Measurements from ENCODE around the gene ILDR2.
A peak's percentile ranks its signal among the peaks of the same experiment; 100 is the strongest.

Gene ILDR2

DNA sequence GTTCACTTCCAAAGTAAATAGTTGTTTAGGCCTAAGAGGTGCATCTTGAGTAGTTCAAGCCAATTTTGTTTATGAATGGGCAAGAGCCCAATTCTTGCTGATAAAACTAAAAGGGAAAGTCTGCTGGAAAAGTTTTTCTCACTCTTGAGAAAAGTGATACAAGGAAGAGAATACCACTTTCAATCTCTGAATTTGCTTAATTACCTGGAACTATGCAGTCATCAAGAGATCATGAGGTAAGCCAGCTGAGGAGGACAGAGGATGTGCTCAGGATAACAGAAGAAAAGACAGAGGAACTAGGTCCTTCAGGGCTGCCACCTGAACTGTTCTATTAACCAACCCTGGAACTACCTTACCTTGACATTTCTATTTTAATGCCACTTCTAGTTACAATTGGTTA lies 42.2 kb downstream of the ILDR2 start:
- DNase-seq (ENCODE audit: low read depth) = no peak
- no peak overlapping the region for H3K4me3 ChIP-seq (ENCODE audit: low read depth, low read length)

DNA sequence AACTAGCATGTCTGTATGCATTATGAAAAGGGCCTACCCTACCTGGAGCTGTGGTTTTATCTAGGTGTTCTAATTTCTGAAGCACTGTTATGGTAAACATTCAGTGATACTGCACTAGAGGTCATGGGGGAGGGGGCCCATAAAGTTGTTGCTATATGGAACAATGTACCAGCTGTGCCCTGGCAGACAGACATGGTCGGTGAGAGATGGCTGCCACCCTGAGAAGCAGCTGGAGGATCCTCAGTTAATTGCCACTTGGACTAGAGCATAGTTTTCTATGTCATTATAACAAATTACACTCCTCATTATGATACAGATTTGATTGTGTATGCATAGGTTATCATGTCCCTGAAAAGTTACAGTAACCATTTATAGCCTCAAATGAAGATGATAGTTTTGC lies 45.4 kb downstream of the ILDR2 start:
- no peak overlapping the region for H3K4me3 ChIP-seq (ENCODE audit: low read depth, low read length)
- DNase-seq (ENCODE audit: low read depth) = no peak

DNA sequence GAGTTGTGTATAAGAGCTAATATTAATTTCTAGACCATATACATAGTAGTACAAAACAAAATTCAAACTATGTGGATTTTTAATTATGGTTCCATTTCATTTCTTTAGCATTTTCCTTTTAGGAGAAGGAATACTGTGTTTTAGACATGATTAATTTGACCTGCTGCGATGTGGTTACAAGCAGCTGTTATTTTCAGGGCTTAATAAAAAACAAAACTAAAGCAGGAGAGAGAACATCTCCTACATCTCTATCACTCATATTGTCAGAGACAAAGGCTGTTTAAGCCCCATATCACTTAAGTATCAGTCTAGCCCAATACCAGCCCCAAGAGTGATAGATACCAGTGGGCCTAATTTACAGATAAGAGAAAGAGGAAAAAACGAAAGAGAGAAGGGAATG lies 47.6 kb downstream of the ILDR2 start:
- no peak for DNase-seq (ENCODE audit: low read depth)
- H3K4me3 ChIP-seq (ENCODE audit: low read depth, low read length) = no peak overlapping the region

DNA sequence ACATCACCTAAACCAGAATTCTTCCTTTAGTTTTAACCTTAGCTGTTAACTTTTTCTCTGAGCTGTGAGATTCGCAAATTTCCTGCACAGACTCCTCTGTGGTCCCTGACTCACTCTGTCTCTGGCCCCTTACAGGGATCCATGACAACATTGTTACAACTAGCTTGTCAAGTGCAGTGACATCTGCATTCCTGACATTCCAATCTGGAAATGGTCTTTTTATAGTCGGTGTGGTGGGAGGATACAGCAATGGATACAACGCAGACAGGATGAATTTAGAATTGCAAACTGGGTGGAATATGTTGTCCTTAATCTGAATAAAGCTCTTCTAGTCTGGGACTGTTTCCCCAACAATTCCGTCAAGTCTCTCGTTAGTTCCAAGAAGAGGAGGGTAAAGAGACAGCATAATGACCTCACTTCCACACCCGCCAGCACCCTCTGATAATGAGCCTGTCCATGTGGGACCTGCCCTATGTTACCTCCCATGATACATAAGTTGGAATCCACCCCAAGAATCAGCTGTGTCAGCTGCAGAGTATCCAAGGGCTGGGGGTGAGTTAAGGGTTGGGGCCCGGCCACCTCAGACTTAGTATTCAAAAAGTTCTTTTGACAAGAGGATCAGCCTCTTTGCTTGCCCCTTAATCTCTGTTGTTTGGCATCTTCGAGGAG lies 49.4 kb downstream of the ILDR2 start:
- DNase-seq (ENCODE audit: low read depth) = peak; percentile 13

DNA sequence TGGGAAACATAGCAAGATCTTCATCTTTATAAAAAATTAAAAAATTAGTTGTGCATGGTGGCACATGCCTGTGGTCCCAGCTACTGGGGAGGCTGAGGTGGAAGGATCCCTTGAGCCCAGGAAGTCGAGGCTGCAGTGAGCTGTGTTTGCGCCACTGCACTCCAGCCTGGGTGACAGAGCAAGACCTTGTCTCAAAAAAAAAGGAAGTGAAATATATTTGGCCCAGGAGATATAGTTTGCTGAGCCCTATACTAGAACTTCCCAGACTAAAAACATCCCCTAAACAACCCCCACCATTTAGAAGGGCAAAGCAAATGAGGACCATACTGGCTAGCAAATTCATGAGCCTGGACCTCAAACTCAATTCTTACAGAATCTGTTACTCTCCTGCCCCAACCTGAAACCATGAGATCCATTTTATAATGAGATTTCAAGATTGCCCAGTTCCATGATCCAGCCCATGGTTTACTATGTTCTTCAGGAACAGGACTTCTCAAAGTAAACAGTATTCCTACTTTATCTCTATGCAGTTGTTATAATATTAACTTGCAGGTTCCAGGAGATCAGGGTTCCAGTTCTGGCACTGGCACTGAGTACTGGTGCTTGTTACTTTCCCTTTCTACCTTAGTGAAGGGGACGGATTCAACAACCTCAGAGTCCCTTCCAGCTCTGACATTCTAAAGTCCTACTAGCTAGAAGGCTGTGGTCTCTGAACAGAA lies 50.4 kb downstream of the ILDR2 start:
- no peak for DNase-seq (ENCODE audit: low read depth)
- no peak overlapping the region for H3K4me3 ChIP-seq (ENCODE audit: low read depth, low read length)

More for the DNA sequence above, 49.4 kb downstream of the ILDR2 start:
- no peak overlapping the region for H3K4me3 ChIP-seq (ENCODE audit: low read depth, low read length)

DNA sequence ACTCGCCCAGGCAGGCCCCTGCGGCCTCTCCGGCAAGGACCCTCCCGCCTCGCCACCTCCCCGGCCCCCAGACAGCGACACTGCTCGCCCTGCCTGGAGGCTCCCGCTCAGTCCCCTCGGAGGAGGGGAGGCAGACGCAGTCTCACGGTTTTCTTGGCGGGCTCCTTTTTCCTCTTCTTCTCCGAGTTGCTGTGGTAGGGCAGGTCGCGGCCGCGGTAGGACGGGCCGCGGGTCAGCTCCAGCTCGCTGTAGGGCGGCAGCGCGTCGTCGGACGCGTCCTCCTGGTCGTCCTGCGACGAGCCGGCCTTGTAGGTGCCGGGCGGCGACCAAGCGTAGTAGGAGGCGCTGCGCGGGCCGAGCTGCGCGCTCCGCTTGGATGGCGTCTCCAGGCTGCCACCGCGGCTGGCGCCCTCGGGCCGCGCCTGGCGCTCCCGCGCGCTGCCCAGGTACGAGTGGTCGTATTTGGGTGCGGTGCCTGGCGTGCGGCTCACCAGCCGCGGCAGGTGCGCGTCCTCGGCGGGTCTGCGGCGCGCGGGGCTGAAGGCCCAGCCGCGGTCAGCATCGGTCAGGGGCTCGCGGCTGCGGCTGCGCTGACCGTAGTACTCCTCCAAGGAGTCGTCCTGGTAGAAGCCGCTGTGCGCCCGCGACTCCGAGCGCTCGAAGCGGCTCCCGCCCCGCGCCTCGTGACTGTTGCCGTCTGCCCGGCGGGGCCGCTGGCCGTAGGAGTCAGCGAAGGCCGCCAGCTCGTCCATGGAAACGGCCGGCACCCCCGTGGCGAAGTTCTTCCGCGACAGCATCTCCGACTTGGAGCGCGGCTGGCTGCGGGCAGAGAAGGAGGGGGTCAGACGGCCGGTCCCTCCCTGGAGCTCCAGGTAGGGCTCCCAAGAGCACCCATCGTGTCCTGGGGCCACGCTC lies 54.5 kb downstream of the ILDR2 start:
- H3K4me3 ChIP-seq (ENCODE audit: low read depth, low read length) = peak overlapping the region; percentile 15

DNA sequence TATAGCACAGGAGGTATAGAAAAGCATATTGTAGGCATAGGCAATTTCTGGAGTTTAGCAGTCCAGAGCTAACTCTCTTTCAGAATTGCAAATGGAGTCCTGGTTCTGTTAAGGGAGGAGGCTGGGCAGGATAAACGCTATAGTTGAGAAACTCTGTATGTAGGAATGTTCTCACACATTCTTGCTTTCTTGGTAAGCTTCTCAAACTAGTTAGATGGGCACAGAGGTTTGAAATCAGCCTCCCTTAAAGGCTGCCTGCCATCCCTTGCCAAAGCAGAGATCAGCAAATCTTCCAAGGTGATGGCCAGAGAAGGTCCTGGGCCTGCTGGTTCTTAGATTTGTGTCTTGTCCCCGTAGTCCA lies 56.4 kb downstream of the ILDR2 start:
- no peak for DNase-seq (ENCODE audit: low read depth)
- no peak overlapping the region for H3K4me3 ChIP-seq (ENCODE audit: low read depth, low read length)

More for the DNA sequence above, 54.5 kb downstream of the ILDR2 start:
- no peak for DNase-seq (ENCODE audit: low read depth)

DNA sequence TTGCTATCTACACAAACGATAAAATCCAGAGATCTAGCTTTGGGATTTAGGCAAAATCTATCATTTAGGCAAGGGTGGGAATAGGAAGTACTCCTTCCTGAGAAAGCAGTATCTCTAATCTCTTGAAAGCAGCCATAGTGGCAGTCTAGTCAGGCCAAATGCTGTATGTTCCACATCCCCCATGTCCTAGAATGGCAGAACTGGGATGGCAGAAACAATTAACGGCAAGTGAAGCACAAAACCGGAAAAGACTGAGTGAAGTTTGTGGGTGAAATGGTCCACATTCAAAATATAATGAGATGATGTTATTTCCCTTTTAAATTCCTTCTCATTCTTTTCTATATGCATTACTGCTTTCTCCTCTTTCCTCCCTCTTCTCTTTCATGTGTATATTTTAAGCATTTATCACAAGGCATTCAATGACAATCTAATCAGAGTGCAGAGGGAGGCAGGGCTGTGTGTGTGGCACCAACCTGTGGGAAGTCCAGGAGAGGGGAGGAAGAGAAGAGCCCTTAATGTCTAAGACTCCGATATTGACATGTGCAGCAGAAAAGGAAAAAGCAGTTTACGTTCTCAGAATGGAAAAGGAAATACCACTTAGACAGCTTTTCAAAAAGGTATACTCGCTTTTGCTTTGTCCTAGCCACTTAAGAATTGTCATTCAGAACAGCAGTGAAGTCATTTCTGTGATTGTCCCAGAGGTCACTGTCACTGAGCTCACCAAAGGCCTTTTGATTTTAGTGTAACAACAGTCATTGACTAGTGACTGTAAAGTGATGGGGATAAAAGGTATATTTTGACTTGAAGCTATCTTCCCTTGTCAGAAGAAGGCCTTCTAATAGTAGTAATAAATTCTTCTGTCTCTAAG lies 57.0 kb downstream of the ILDR2 start:
- DNase-seq (ENCODE audit: low read depth) = no peak

DNA sequence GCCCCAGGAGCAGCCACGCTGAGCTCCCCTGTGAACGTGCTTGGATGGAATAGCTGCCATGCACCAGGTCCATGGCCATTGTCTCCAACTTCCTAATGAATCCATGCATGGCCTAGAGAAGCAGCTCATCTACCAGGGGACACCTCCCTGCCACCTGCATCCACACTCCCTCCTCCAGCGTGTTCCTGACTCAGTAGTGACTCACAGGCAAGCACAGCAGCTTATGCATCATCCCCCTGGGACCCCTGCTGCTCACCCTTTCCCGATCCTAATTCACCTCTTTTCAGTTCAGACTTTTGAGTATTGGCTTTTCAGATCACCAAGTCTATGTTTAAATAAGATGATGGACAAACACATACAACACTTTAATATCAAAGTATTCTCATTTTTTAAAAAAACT lies 59.4 kb downstream of the ILDR2 start:
- H3K4me3 ChIP-seq (ENCODE audit: low read depth, low read length) = no peak overlapping the region
- peak; percentile 20 for DNase-seq (ENCODE audit: low read depth)

More for the DNA sequence above, 57.0 kb downstream of the ILDR2 start:
- H3K4me3 ChIP-seq (ENCODE audit: low read depth, low read length) = no peak overlapping the region

DNA sequence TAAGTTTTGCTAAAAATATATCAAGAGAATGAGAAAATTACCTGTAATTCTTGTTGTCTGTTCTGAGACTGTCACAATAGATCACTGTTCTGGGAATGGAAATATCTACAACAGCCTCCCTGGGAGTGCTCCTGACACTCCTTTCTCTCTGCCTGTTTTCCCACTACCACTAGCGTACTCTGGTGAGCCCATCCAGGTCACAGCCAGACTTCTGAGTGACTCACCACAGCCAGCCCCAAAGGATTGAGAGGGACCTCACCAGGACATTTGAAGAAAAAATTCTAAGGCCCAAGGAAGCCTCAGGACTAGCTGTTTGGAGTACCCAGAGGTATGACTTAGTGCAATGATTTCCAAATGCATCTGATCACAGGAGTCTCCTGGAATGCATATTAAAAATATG lies 60.3 kb downstream of the ILDR2 start:
- no peak overlapping the region for H3K4me3 ChIP-seq (ENCODE audit: low read depth, low read length)
- no peak for DNase-seq (ENCODE audit: low read depth)

DNA sequence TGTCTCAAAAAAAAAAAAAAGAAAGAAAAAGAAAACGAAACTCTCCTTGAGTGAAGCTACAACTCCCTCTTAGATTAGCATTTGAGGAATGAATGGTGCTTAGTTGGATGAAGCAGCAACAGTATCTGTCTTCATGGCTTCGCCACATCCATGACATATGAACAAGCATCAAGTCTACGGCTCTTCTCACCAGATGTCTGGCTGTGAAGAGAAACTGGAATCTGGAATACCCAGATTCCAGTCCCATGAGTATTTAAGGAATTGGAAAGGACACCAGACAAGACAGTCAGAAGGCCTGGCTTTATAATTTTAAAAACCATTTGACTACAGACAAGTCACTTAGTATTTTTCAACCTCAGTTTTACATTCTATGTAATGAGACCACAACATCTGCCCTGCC lies 61.2 kb downstream of the ILDR2 start:
- DNase-seq (ENCODE audit: low read depth) = no peak
- no peak overlapping the region for H3K4me3 ChIP-seq (ENCODE audit: low read depth, low read length)

DNA sequence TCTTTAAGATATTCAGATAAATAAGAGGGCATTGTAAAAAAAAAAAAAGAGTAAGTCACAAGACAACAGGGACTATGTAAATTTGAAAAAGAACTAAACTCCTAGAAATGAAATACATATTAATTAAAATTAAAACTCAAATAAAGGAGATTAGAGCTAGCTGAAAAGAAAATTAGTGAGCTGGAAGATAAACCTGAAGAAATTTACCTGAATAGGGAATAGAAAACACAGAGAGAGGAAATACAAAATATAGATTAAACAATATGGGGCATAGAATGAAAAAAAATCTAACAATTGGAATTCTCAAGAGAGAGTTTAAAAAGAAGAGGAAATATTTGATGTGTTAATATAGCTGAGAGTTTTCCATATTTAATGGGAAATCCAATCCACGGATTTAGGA lies 63.7 kb downstream of the ILDR2 start:
- no peak for DNase-seq (ENCODE audit: low read depth)
- H3K4me3 ChIP-seq (ENCODE audit: low read depth, low read length) = no peak overlapping the region

DNA sequence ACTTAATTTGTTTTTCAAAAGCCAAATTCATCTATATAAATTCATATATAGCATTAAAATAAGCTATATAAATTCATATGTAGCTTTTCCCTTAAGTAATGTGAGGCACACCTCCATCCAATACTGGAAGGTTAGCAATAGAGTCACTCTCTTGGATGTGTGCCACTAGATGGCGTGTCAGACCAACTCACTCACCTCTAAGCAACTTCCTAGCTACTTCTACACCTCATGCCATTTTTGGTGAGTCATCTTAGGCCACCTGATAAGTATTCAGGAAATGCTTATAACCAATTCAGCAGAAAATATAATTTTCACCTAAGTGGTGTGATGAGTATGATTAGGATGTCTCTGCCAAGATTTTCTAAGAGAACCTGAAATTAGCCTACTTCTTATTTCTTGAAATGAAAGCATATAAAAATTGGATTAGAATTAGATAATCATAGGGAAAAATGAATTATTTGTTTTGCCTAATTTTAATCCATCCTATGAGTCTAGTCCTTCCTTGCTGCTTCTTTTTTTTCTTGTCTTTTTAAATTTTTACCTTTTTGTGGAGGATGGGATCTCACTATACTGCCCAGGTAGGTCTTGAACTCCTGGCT lies 64.8 kb downstream of the ILDR2 start:
- H3K4me3 ChIP-seq (ENCODE audit: low read depth, low read length) = no peak overlapping the region
- peak; percentile 34 for DNase-seq (ENCODE audit: low read depth)

DNA sequence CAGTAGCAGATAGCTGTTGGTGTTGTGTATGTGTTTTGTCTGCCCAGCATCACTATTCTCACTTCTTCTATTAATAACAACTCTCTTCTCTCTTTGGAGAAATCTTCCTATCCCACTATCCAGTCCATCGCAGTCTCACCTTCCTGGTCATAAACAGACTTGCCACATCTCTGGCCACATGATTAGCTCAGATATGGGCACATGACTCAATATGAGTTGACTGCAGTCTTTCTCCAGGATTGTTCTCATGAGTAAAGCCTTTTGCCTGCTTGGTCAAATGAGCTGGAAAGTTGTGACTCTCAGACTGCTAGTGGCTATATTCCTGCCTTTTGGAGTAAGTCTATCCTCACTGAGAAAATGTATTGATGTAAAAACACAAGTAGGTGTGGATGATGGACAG lies 66.4 kb downstream of the ILDR2 start:
- DNase-seq (ENCODE audit: low read depth) = no peak
- no peak overlapping the region for H3K4me3 ChIP-seq (ENCODE audit: low read depth, low read length)

DNA sequence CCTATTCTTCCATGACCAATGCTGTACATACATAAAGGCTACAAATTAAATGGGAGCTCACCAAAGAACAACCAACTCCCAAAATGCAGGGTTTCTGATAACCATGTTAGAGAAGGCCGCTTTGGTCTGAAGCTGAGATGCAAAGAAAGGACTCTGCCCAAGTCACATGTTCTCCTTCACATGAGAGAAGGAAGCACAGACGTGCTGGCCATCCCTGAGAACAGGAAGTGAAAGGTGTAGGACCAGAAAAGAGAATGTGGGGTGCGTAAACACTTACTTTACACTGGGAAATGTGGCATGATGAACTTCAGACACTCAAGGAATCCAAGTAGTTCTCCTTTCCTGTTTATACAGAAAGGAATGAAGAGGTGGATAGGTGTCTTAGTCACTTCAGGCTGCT lies 67.6 kb downstream of the ILDR2 start:
- H3K4me3 ChIP-seq (ENCODE audit: low read depth, low read length) = no peak overlapping the region
- no peak for DNase-seq (ENCODE audit: low read depth)

DNA sequence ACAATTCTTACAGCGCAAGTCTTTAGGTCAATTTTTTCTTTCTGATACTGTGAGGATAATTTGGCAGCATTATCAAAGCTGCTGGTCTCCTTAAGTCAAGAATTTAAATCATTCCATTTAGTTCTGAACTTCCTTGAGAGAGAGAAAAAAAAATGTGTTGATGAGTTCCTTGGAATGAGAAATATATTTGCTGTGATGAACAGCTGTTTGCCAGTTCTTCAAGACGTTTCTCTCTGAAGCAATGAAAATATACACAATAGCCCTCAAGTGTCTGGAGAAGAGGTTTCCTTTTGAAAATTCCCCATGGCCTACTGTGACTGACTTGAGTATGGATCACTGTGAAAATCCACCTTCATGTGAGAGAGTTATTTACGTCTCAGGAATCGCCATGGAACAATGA lies 68.3 kb downstream of the ILDR2 start:
- DNase-seq (ENCODE audit: low read depth) = no peak
- H3K4me3 ChIP-seq (ENCODE audit: low read depth, low read length) = no peak overlapping the region

DNA sequence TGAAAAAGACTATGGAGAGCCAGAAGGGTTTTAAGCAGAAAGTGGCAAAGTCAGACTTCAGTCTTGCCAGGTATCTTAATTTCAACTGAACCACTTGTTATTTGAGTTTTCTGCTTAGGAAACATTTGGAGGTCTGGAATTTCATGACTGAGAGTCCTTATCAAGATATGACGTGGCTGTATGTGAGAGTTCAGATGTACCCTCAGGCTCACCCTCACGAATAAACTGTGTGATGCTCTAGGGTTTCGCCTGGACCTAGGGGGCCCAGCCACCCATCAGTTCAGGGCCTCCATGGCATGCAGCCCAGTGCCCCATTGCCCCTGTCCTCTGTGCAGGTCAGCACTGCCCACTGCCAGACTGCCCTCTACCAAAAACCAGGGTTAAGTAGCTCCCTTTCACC lies 68.7 kb downstream of the ILDR2 start:
- no peak for DNase-seq (ENCODE audit: low read depth)
- H3K4me3 ChIP-seq (ENCODE audit: low read depth, low read length) = no peak overlapping the region

DNA sequence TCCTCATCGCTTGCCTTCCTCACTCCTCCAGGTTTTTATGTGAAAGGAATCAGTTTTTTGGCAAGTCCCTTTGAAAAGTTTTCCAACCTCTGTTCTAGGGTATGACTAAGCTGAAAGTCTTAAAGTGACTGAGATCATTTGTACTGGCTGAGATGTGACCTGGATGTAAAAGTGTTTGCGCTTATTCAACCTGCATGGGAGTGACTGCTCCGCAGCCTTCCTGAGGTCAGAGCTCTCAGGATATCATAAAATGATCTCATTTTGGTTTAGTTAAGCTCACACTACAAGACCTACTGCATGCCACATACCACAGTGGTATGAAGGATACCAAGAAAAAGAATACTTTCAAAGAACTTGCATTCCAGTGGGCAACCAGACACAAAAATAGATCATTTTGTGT lies 69.4 kb downstream of the ILDR2 start:
- DNase-seq (ENCODE audit: low read depth) = peak; percentile 41
- no peak overlapping the region for H3K4me3 ChIP-seq (ENCODE audit: low read depth, low read length)

DNA sequence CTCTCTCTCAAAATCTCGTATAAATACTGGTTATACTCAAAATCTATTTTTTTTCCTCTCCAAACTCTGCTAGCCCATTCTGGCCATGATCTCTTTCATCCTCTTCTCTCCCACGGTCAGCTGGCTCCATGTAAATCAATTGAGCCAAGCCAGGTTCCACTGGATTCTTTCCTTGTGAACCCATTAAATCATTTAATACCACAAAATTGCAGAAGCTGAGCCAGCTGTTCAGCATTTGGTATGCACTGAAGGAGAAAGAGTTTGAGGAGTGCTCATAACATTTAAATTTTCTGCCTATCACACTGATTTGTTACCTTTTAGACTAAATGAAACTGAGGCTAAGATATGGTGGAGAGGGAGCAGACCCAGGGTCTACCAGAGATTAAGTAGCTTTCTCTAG lies 70.2 kb downstream of the ILDR2 start:
- H3K4me3 ChIP-seq (ENCODE audit: low read depth, low read length) = no peak overlapping the region
- DNase-seq (ENCODE audit: low read depth) = no peak
